B cell (primary cell): ENCODE results near the gene CEACAM16.

ENCODE experiments used
- CTCF ChIP-seq: fragments of 200-600 bp; IDR thresholded peaks from one replicate; pipeline ENCODE4 v1.8.0; 2022; ENCODE audit warnings: antibody characterized with exemption, mild to moderate bottlenecking
- EZH2 ChIP-seq: IDR thresholded peaks from 2 replicates; pipeline ENCODE4 v1.6.1; 2012; ENCODE audit warnings: borderline replicate concordance, low read depth, mild to moderate bottlenecking, moderate library complexity, low read length; ENCODE audit not compliant: insufficient read depth, poor library complexity, severe bottlenecking

- TF ChIP-seq CTCF (no peak), EZH2 (no peak)
Observed at GRCh38 chr19:44701228-44701627, 2.3 kb downstream of the CEACAM16 start.
